ENCODE results near the gene WEE2.
"Not testable (repeated sequence)": the region's sequence is repeated elsewhere in the genome, so short reads cannot be mapped to it uniquely, and the experiment has no call there.

The WEE2 gene

DNA sequence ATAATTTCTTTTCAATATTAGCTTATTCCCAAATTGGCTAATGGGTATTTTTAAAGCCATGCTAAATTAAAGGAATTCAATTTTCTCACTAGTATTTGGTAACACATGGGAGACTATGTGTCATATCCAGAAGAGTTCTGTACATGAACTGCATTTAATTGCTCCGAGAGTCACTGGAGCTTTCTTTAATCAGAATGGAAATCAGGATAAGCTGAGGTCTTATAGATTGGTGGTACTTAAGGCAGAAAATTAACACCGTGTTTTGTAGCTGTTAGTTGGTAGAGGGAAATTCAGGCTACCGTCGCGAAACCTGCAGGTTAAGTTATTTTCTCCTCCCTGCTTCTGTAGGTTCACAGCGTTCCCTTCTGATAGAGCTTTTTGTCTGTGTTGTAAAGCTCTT is at the start of gene WEE2:
Gene WEE2, plus strand, starts transcription at position 3 of the 400 bp plus-strand sequence. CDS start 406 bp downstream, outside the sequence.
- no peak for DNase-seq

DNA sequence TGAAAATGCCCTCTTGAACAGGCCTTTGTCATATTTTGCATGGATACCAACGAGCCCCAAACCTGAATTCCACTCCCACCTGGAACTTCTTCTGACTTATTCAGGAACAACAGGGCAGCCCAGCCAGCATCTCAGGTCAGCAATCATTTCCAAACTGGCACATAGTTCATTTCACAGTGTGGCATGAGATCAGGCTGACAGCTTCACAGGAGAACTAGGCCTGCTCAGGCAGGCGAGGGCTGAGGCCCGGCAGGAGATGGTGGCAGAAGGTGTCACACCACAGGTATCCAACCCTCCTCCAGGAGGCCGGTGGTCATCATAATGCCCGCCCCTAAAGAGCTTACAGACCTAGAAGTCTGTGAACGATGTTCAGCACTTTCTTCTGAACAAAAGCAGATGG is 48.7 kb upstream of the WEE2 start:
- DNase-seq = no peak

DNA sequence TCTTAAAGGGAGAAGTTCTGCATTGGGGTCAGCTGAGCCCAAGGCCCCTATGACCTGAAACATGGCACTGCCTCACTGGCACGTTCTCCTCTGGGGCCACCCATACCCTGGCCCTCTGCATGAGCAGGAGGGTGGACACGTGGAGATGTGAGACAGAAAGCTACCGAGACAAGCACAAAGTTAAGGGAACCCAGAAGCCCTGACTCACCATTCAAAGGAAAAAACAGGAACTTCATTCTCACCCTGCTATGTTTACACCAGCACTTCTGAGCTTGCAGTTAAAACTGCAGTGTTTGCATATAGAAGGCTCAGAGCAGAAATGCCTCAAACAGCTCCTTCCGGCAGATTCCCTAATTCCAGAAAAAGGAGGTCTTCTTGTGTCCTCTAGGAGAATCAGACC is 47.9 kb upstream of the WEE2 start:
- DNase-seq = no peak

DNA sequence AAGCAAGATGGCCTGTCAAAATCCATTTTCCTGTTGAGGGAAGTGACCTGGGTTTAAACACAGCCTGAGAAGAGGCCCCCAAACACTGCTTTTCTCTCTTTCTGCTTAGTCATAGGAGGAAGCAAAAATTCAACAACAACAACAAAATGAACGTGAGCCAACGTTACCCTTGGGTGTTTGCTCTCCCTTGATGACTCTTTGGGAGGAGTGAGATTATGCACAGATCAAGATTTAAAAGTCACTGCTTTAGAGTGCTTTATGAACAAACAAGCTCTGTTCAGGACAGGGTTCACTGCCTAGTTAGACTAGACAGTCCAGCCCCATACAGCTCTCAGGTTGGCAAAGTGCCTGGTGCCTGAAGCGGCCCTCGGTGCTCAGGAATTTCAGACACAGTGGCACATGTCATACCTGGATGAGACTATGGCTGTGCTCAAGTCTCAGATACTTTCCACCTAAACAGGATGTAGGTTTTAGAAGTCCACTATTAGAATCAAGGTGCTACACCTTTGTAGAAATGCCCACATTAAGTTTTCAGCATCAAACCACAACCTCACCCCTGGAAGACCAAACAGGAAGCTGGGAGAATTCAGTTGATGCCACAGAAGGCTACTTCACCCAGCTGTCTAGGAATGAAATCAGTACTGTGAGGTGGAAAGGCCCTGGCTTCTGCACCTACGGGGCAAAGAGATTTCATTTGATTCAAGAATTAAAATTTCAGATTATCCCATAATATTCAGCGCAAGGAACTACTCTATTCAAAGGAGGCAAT is 44.9 kb upstream of the WEE2 start:
- no peak for DNase-seq

DNA sequence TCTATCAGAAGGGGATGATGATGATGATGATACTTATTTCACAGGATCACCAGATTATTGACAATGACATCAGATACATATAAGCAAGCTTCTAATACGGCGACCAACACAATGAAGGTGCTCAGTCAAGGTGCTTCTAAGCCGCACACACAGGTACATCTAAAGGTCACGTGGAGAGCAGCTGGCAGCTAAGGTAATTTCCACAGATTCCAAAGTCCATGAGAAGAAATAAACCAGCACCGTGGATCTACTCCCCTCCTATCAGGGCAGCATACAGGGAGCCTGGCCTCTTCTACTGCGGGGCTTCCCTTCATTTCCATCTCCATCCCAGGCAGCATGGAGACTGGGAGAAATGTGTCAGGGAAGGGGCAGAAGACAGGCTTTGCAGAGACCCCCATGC is 43.7 kb upstream of the WEE2 start:
- DNase-seq = no peak

DNA sequence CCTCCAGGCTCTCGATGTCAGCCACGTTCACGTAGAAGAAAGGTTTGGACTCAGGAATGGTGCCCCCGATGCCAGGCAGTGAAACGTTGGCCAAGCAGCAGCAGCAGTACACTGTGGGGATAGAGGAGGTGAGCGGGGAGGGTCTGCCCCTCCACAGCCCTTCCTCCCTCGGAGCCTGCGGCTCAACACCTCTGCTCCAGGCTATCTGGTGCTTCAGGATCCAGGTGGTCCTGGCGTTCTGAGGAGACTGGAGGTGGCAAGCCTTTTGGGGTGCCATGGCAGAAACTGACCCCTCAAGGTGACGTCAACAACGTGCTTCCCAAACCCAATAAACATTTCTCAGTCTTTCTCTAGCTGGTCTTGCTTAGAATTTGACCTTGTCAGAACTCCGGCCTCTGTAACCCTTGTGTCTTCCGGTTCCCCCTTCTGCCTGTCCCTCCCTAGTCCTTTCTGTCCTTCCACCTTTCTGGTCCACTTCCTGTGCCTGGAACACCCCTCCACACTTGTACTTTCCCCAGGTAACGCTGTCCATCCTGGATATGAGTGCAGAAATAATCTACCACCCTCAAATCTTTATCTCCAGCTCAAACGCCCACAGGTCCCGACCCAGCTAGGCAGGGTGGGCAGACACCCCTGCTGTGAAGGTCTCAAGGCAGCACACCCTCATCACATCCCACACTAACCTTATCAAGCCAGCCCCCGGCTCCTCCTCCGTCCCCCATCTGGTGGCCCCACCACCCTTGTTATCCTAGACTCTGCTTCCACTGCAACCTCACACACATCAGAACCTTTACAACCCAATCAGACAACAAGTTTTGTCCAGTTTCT is 42.7 kb upstream of the WEE2 start:
- no peak for DNase-seq

DNA sequence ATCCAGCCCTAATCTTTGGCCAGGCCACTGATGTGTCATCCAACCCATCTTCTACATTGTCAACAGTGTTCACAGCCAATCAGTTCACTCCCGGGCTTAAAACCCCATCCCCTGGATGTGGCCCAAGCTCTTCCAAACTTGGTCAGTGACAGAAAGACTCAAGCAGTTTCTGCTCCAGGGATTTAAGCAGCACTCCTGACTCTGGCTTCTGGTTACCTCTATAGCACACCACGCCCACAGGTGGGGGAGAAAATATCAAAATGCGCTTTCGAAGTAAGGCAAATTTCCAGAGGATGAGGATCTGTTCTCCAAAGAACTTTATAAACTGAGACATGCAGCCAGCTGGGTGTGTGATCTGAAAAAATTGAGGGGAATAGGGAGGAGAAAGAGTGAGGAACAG is 42.1 kb upstream of the WEE2 start:
- DNase-seq = no peak

DNA sequence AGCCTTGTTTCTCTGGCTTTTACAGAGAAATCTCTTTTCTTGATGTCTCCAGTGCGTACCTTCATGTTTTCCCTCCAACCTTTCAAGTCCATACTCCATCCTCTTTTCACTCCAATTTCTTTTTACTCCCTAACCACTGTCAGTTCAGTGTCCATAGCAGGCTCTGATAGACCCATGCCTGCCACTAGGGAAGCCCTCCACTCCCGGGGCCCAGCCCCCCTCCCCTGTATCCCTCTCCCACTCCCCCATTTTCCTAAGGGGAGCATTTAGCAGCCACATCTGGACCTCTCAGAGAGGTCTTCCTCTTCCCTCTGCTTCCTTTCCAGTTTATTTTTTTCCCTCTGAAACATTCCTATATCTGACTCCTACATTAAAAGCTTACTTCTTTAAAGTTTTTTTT is 39.3 kb upstream of the WEE2 start:
- no peak for DNase-seq

DNA sequence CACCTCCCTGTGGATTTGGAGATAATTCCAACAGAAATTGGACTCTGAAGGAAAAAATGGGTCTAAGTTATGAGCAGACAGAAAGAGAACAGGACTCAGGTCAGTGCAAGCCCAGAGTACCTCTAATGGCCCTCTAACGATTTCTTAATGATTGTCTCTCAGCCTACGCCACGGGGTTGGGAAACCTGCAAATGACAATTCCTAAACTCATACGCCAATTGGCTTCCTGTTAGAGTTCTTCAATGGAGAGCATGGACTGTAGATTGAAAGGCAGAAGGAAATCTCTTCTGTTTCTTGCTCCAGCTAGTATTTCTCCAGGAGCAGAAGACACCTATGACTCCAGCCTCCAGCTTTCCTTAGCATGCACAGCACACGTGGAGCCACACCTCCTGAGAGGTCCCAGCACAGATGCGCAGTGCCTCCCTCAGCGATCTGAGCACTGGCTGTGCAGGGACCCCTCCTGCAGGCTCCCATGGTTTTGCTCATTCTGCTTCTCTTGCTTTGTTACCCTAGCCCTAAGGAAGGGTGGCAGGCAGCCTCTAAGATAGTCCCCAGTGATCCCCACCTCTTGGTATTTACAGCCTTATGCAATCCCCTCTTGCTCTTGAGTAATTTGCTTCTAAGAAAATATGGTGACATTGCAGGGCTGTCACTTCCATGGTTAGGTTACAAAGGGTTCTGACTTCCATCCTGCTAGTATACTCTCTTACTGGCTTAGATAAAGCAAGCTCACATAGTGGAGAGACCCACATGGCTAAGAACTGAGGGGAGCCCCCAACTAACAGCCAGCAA is 36.3 kb upstream of the WEE2 start:
- DNase-seq = no peak

DNA sequence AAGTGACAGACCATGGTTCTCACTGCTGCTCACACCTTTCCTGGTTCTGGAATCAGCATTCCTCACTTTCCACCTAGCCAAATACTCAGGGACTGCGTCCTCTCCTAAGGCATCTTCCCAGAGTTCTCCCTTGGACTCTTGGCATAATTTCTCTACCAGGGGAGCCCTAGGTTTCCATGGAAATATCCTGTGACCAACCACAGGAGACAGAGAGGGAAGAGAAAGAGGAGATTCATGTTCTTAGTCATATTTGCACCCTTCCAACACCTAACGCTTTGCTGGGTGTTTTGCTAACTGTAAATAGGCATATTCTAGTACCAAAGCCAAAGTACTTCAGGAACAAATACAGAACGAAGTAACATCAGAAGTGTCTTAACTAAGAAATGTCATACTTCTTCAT is 34.8 kb upstream of the WEE2 start:
- DNase-seq = no peak

DNA sequence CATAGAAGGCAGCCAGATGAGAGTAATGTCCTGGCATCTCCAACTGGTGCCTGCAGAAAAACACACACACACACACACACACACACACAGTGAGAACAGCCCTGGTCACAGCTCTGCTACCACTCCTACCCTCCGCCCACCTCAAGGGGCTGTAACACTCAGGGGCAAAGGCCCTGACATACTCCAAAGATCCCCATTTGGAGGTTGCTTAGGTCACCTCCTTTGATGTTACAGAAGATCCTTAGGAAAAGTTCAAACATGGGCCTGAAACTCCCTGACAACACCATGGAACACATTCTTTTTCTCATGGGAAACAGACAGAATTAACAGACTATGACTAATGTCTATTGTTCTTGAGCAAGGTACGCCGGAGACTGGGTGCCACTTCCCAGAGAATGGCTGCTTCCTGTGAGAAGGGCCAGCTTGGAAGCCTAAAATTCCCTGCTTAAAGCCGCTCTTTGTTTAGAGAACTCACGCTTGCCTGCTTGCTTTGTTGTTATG is 33.9 kb upstream of the WEE2 start:
- no peak for DNase-seq

DNA sequence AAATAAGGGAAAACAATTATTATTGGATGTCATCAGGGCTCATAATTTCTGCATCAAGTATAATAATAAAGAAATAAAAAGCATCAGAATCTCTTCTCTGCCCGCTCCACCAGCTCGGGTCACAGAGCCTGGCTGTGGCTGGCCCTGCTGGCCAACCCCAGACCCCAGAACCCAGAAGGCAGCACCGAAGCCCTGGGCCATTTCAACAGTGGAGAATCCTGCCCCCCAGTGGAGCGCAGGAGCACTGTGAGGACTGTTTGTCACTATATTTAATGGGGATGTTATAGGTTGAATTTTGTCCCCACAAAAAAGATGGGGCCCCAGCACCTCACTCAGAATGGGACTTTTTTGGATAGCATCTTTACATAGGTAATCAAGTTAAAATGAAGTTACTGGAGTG is 33.5 kb upstream of the WEE2 start:
- DNase-seq = no peak

DNA sequence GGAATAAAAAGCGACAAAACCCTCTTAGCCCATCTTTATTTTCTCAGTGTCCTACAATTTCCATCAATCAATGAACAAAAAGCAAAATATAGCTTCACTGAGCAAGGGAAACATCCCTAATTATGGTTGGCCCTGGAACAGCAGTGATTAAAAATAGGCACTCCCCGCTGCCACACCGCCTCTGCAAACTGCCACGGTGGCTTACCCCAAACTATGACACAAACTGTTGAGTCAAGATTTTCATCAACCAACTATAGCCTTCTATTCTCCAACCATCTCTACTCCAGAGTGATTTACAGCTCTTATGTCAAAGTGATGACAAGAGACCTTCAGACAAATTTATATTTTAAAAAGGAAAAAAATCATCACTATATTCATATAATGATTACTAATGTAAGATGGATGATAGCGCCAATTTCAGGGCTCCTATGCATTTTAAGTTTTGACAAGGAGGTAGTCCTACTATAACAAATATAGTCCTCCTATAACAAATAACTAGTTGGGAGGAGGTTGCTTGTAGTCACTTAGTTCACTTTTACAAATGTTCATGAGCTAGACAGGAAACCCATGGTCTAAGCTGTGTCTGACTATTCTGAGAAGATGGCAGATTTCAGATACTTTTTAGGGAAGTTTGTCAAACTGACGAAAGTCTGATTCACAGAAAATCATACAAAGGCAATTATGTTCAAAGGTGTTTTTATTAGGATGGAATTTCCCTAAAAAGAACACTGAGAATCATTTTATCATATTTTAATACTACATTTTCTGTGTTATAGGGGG is 32.5 kb upstream of the WEE2 start:
- no peak for DNase-seq

DNA sequence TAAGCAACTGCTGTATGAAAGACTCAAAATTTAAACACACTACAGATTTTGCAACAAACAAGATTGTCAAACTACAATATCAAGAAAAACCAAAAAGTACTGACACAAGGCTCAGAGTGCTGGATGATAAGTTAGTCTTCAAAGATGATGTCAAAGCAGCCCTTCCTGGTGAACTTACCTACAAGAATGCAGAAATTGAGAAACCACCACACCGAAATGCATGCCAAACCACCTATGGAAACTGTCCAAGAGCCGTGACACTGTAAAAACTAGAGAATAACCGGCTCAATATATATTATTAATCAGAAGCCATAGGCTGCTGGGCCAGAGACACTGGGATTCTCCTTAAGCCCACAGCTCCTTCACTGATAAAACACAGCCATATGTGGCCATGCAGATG is 31.5 kb upstream of the WEE2 start:
- DNase-seq = no peak

DNA sequence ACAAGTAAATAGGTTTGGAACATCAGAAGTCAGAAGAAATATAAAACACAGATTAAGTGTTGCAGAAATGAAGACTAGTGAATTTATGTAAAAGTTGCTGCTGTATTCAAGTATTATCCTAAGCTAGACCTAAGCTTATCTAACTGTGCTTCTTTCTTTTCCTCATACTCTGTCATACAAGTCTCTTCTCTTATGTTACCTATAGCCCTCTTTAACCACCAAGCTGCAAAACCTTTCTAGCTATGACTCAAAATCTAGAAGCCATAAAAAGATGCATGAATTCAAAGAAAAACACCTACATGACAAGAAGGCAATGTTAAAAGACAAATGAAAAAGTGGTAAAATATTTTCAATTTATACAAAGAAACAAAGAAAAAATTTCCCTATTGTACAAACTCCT is 29.1 kb upstream of the WEE2 start:
- no peak for DNase-seq

DNA sequence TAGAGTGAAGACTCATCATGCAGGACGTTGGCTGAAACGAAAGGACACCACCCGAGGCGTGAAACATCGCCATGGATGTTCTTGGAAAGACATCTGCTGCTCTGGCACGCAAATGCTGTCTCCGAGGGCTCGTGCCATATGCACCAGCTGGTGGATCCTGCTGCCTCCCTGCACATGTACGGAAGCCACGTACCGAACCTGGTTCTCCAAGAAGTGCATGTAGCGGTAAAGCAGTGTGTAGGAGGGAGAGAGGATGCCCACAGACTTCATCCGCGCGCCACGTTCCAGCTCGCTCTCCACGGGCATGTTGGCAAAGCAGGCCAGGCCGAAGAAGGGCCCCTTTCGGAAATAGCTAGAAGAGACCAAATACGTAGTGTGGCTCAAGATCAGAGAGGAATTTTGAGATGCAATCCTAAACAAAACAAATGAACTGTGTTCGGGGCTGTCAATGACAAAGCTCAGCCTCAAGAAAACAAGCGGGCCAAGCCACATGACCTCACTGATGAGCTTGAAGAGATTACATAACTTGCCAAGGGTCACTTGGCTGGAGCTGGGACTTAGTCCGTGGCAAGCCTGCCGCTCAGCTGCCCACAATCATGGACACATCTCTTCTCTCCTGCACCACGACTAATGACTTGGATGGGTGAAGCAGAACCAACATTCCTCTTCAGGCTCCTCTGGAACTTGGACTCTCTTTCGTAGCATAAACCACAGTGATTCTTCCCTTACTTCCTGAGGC is 22.7 kb upstream of the WEE2 start:
- DNase-seq = no peak

DNA sequence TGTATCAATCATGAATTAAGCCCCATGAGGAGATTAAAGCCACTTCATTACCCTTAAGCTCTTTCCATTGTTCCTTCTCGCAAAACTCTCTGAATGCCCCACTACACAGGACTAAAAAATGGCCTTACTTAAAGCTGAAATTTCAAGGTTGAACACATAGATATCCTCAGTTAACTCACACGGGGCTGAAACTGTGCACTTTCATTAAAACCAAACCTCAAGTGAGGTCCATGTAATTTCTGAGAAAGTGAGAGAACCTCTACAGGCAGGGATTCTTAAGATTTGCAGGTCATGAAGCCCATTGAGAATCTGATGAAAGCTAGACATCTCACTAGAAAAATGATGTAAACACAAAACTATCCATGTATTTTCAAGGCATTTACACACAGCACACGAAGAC is 22.1 kb upstream of the WEE2 start:
- no peak for DNase-seq

DNA sequence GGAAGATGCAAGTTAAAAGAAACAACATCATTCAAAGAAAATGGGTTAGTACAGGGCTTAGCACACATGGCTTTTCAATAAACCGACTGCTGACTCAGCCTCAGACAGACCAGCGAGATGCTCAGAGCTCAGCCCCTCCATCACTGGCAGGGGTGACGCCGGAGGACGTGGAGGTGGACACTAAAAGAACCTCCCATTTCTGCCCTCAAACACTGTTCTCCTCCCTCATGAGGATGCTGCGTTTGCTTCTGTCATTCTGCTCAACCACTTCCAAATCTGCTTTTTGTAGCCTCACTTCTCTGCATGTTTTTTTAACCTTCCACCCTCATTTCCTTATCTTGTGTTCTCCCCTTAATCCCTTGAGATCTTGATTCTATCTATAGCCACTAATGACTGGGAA is 21.5 kb upstream of the WEE2 start:
- no peak for DNase-seq

DNA sequence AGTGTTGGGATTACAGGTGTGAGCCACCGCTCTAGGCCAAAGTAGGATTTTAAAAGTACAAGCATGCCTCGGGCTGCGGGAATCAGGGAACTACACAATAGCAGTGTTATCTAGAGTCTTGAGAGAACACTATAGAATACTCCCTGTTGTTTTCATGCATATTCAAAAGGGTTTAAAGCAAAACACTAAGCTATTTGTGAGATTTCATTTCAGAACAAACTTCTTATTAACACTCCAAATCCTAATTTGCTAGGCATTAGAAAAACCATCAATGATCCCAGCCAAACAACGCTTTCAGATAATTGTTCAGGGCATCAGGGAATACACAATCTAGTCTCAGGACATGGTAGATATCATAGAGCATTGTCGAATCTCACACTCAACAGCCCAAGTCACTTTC is 20.1 kb upstream of the WEE2 start:
- no peak for DNase-seq

DNA sequence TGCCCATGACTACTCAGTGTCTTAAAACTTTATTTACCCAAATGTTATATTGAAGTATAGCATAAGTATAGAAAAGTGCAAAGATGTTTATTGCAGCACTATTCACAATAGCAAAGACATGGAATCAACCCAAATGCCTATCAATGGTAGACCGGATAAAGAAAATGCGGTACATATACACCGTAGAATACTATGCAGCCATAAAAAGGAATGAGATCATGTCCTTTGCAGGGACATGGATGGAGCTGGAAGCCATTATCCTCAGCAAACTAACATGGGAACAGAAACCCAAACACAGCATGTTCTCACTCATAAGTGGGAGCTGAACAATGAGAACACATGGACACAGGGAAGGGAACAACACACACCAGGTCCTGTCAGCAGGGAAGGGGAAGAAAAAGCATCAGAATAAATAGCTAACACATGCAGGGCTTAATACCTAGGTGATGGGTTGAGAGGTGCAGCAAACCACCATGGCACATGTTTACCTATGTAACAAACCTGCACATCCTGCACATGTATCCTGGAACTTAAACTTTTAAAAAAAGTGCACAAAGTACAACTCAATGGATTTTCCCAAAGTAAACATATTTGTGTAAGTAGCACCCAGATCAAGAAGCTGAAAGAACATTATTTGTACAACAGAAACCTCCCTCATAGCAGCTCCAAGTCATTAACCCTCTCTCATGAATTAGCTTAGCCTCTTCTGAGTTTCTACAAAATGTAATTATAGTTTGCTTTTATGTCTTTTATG is 18.9 kb upstream of the WEE2 start:
- not testable (repeated sequence) for DNase-seq

DNA sequence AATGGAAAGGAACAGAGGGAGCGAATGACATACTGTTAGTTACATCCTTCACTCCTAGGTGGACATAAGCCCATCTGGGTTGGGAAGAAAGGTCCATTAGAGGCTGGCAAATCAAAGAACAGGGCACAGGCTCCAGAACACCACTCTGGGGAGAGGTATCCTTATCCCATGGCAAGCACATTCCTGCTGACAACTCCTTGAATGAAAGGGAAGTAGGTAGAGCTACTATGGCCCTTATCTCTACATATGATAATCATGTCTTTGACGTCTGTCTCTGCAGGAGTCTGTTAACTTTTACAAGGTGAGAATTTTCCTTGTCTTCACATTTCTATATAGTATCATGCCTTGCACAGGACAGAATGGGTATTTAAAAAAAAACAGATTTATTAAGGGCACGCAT is 16.6 kb upstream of the WEE2 start:
- no peak for DNase-seq

Data from activated CD4-positive, alpha-beta T cell treated with anti-CD3 and anti-CD28 coated beads for 4 hours (primary cell).